Adrenal gland (tissue), 12 donors: ENCODE results near the gene SIT1. TPM values are rescaled to one million over a fixed set of nuclear protein-coding genes. Genes with fewer than 3 reads are reported as not detected.

Experiments used
- DNase-seq, 7 donors: peaks; one replicate each; pipeline ENCODE4 v3.0.0-alpha.2; 2019 to 2020
- H3K27ac ChIP-seq, 5 donors: fragments of 200-600 bp; sonication (generic) in 4 of 5; 1 replicate in 3 of 5; 2 replicates in 2 of 5; pipeline versions ENCODE4 v1.5.1 to v1.8.0; 2016 to 2020; ENCODE audit warnings: mild to moderate bottlenecking in 1 of 5
- H3K27me3 ChIP-seq: fragments of 200-600 bp; 2 replicates; pipeline ENCODE4 v1.8.0; 2021
- H3K36me3 ChIP-seq, 2 donors: fragments of 200-600 bp; replicated peaks in 1 of 2; 1 replicate in 1 of 2; 2 replicates in 1 of 2; pipeline versions ENCODE4 v1.5.1 to v1.8.0; 2018 to 2022
- H3K4me1 ChIP-seq, 2 donors: fragments of 200-600 bp; replicated peaks in 1 of 2; 1 replicate in 1 of 2; 2 replicates in 1 of 2; pipeline versions ENCODE4 v1.5.1 to v1.8.0; 2018 to 2021
- H3K4me3 ChIP-seq, 4 donors: fragments of 200-600 bp; sonication (generic) in 3 of 4; one replicate each; pipeline ENCODE4 v1.5.1; 2016 to 2018
- H3K9me3 ChIP-seq, 3 donors: fragments of 200-600 bp; sonication (generic) in 1 of 3; replicated peaks in 1 of 3; 1 replicate in 2 of 3; 2 replicates in 1 of 3; pipeline versions ENCODE4 v1.5.1 to v1.8.0; 2016 to 2021
- CTCF ChIP-seq, 6 experiments: fragments of 450-650 bp in 4 of 6; fragments of 200-600 bp in 2 of 6; sonication (generic) in 1 of 6; IDR thresholded peaks; 1 replicate in 5 of 6; 2 replicates in 1 of 6; pipeline versions ENCODE4 v1.5.1 to v1.8.0; 2016 to 2021; ENCODE audit warnings: antibody characterized with exemption in 6 of 6, mild to moderate bottlenecking in 2 of 6, moderate library complexity in 1 of 6
- POLR2A ChIP-seq, 2 donors: fragments of 450-650 bp; IDR thresholded peaks; one replicate each; pipeline ENCODE4 v1.6.1; 2017; ENCODE audit warnings: antibody characterized with exemption in 2 of 2, mild to moderate bottlenecking in 2 of 2, moderate library complexity in 1 of 2
- WGBS, 4 donors: extraction: QIAGEN DNeasy Blood & Tissue Kit in 2 of 4; methylation state at CpG; one replicate each; pipeline versions ENCODE4 v1.1.5 to v1.1.7; 2013 to 2017; 5-methylcytosine and 5-hydroxymethylcytosine counted together
- intact Hi-C, 2 donors: fragments of 100-400 bp; cut with DNase I; formaldehyde crosslinking; loops; one replicate each; pipeline versions ENCODE4 v1.14.1 to v1.15.0; 2022 to 2023
- polyA plus RNA-seq, 3 donors: library from polyadenylated mRNA; stranded (reverse); fragments of 200-250 nt in 2 of 3; fragments of 350-450 nt in 1 of 3; fragmentation: Illumina TruSeq in 1 of 3; extraction: RNeasy Lipid Tissue Mini Kit (QIAGEN cat#74804) in 1 of 3; gene quantifications; one replicate each; pipeline ENCODE4 v1.2.3, GENCODE V29; 2013 to 2014
- total RNA-seq, 9 donors: library from RNA; depleted of rRNA in 4 of 9; stranded (reverse); fragments of >200 nt in 4 of 9; fragments of 120-200 nt in 1 of 9; fragmentation: NEBNext Ultra II Directional in 1 of 9; extraction: Animal tissue kit (Norgen Biotek cat#: 25700) in 1 of 9; gene quantifications; one replicate each; pipeline versions ENCODE4 v1.1.0 to v1.2.4, GENCODE V29; 2013 to 2023
- donor health status: healthy with polysubstance abuse.
- donor health status: Bipolar disorder and iron deficiency.
- donor health status: DM: yes; HTN: yes; CAD: no.
- donor health status: DM: no; HTN: no; CAD: no.
- donor health status: DM: no; HTN: no; CAD: no.
- donor health status: DM: yes; HTN: yes; CAD: no.

Gene SIT1
- total and polyA plus RNA-seq, 12 donors, result 0.06 to 2.1 (median 0.83) TPM; not detected in 2

DNA sequence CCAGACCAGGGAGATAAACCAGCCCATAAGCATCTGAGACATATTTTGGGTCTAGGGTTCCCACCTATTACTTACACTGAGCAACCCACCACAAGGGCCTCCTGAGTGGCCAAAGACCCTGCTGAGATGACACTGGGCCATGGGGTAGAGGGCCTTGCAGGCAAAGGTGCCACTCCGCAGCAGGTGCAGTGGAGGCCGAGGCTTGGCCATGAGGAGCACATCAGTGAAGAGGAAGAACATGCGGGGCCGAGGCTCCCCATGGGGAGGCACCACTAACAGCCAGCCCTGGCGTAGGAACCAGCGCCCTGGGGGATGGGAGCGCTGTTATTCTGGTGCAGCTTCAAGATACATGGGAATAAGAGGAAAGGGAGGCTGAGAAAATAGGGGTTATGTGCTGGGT is 11.7 kb upstream of the SIT1 start:
- WGBS, 4 donors, result 87 to 95% (median 93%) methylated on average over 7 of the region's 7 CpGs
- intact Hi-C loops, result loop anchor here in 1 of 2 donors (5.0 kb wide), 2 partner anchors 35 to 70 kb away; partner anchors contain the start of genes CREB3 and TLN1
- TF ChIP-seq CTCF (IDR thresholded peaks at IDR 0.05), result no peak
- no peaks in the 10 kb centered on the region for H3K27me3 ChIP-seq
- H3K36me3 ChIP-seq, result peaks cover 0 to 4% of the 10 kb centered on the region in 2 donors
- no peak for DNase-seq
- peak overlapping the region in 1 of 5 donors; percentile 97 for H3K27ac ChIP-seq
- H3K9me3 ChIP-seq, result no peaks in the 10 kb centered on the region
- peaks cover 13 to 41% of the 10 kb centered on the region in 2 donors for H3K4me1 ChIP-seq
- no peak overlapping the region for H3K4me3 ChIP-seq

GRCh38 chr9:35661756-35662350 is 11.1 kb upstream of the SIT1 start:
- H3K9me3 ChIP-seq, result no peaks in the 10 kb centered on the region
- WGBS, 4 donors, result 18 to 73% (median 63%) methylated on average over 1 to 3 of the region's 3 CpGs
- no peak for DNase-seq
- no peaks in the 10 kb centered on the region for H3K27me3 ChIP-seq
- H3K4me1 ChIP-seq, result peaks cover 18 to 45% of the 10 kb centered on the region in 2 donors
- TF ChIP-seq CTCF (IDR thresholded peaks at IDR 0.05) (no peak), POLR2A (IDR thresholded peaks at IDR 0.05) (no peak)
- intact Hi-C loops, result loop anchor here in 1 of 2 donors (5.0 kb wide), 2 partner anchors 35 to 70 kb away; partner anchors contain the start of genes CREB3 and TLN1
- H3K36me3 ChIP-seq, result peaks cover 0 to 4% of the 10 kb centered on the region in 2 donors
- no peak overlapping the region for H3K4me3 ChIP-seq
- H3K27ac ChIP-seq, result peak overlapping the region in 3 of 5 donors; percentile 36 to 97 (median 59)

DNA sequence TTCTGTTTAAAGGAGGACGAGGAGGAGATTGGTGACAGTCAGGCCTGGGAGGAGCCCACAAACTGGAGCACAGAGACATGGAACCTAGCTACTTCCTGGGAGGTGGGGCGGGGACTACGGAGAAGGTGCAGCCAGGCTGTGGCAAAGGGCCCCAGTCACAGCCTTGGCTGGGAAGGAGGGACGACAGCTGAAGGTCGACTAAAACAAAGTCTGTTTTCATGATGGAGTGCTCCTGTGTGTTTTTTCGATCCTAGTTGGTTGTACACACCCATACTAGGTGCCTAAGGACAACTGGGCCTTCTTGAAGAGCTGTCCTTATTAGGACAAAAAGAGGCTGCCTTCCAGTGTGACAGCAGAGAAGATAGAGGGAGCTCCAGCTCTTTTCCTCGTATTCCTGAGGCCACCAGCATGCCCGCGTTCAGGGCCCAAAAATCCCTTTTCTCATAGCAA is 10.3 kb upstream of the SIT1 start:
- Histone ChIP-seq H3K36me3 (peaks cover 0 to 4% of the 10 kb centered on the region in 2 donors), H3K27me3 (no peaks in the 10 kb centered on the region), H3K4me1 (peaks cover 18 to 44% of the 10 kb centered on the region in 2 donors), H3K9me3 (no peaks in the 10 kb centered on the region), H3K4me3 (no peak overlapping the region), H3K27ac (peak overlapping the region in 3 of 5 donors; percentile 36 to 97 (median 74))
- WGBS, 4 donors, result 28 to 39% (median 33%) methylated on average over 9 of the region's 9 CpGs
- intact Hi-C loops, result loop anchor here in 1 of 2 donors (5.0 kb wide), 2 partner anchors 36 to 71 kb away; partner anchors contain the start of genes CREB3 and TLN1
- TF ChIP-seq POLR2A (IDR thresholded peaks at IDR 0.05) (no peak), CTCF (IDR thresholded peaks at IDR 0.05) (peak; percentile 38 to 58 (median 50))
- peak in 5 of 7 donors; percentile 55 to 72 (median 56) for DNase-seq

DNA sequence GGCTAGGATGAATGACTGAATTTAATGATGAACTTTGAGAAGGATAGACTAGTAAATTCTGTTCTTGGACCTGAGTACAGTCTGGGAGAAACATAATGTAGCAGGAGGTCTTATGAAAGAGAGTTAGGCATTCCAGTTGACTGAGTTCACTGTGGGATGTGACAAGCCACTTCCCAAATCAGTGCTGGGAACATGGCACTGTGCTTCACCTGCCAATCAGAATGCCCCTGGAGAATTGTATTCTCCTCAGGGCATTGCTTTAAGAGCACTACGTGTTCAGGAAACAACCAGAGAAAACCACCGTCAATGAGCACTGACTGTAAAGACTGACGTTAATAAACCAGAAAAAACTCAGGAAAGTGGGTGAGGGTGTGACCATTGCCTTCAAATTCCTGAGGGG is 8.6 kb upstream of the SIT1 start:
- Histone ChIP-seq H3K27me3 (no peaks in the 10 kb centered on the region), H3K4me3 (peak overlapping the region in 1 of 4 donors; percentile 78), H3K36me3 (peaks cover 0 to 4% of the 10 kb centered on the region in 2 donors), H3K4me1 (peaks cover 6 to 31% of the 10 kb centered on the region in 2 donors), H3K27ac (peak overlapping the region in 4 of 5 donors; percentile 88 to 97 (median 96)), H3K9me3 (no peaks in the 10 kb centered on the region)
- intact Hi-C loops, result no loop called here
- TF ChIP-seq POLR2A (IDR thresholded peaks at IDR 0.05) (no peak), CTCF (IDR thresholded peaks at IDR 0.05) (no peak)
- DNase-seq, result peak in 2 of 7 donors; percentile 16 to 28
- 62 to 75% (median 64%) methylated on average over 3 of the region's 3 CpGs for WGBS, 4 donors
